Activated CD4-positive, alpha-beta T cell treated with anti-CD3 and anti-CD28 coated beads, Interleukin-10, Interleukin-2, amounts not matched to agents 100 ng/mL and 50 ng/mL, durations not matched to agents 16 hours and 8 hours (primary cell): ENCODE data around the gene SPIN2B.
A peak's percentile ranks its signal among the peaks of the same experiment; 100 is the strongest.
"Not testable (repeated sequence)": the region's sequence is repeated elsewhere in the genome, so short reads cannot be mapped to it uniquely, and the experiment has no call there.

Experiments used
- DNase-seq: peaks from one replicate; pipeline ENCODE4 v3.0.0-alpha.2; 2020

SPIN2B gene

GRCh38 chrX:57121162-57121755 is at the start of gene SPIN2B:
Gene SPIN2B, minus strand, starts transcription at chrX:57121548.
- DNase-seq = peak; percentile 88

- DNase-seq = peak; percentile 4
Observed at GRCh38 chrX:57156397-57157049, 35.2 kb upstream of the SPIN2B start.

- DNase-seq = no peak
Observed at GRCh38 chrX:57155171-57155570, 33.8 kb upstream of the SPIN2B start.

GRCh38 chrX:57152222-57152621 is 30.9 kb upstream of the SPIN2B start:
- DNase-seq = not testable (repeated sequence)

DNA sequence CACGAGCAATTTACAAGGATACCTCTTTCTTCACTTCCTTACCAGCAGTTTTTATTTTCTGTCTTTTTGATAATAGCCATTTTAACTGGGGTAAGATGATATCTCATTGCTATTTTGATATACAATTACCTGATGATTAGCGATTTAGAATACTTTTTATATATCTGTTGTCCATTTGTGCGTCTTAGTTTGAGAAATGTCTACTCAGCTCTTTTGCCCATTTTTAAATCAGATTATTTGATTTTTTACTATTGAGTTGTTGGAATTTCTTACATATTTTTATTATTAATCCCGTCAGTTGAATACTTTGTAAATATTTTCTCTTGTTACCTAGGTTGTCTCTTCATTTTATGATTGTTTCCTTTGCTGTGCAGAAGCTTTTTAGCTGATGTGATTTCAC is 17.3 kb upstream of the SPIN2B start:
- DNase-seq = no peak

GRCh38 chrX:57137501-57137900 is 16.2 kb upstream of the SPIN2B start:
- DNase-seq = no peak

DNA sequence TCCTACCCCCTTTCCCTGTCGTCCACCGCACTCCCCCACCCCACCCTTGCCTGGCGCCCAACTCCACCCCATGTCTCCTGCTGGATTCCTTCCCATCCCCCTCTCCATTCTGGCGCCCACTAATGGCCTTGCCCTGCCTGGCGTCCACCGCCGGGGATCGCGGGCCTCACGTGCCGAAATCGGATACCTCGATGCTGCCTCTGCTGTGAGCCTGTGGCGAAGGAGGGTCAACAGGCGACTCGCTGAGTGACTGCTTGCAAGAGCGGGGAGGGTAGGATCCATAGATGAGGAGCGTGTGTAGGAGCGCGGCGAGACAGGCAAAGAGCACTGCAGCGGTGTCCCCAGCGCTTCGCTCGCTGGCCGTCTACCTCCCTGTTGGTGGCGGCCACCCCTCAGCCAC is 15.7 kb upstream of the SPIN2B start, which contains the start of gene SPIN2A:
Gene SPIN2A (minus strand): TSS at position 325 of the 400 bp plus-strand sequence. CDS start 800 bp downstream, outside the sequence.
- DNase-seq = not testable (repeated sequence)

GRCh38 chrX:57136589-57136988 is 15.2 kb upstream of the SPIN2B start:
- not testable (repeated sequence) for DNase-seq

DNA sequence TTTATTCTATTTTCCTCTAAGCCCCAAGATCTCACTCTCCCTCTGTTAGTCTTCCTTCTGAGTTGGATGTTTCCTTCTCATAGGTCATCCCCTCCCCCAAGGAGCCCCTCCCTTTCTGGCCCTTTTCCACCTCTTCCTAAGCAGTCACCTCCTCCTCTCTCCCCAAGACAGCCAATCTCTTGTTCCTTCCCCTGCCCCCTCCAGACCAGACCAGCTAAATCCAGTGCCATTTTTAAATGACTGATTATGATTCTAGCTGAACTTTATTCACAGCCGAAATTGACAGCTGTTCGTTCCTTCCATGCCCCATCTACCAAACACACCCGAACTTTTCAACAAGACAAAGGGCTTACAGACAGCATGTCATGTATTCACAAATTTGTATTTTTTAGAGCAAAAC is 13.9 kb upstream of the SPIN2B start:
- no peak for DNase-seq

DNA sequence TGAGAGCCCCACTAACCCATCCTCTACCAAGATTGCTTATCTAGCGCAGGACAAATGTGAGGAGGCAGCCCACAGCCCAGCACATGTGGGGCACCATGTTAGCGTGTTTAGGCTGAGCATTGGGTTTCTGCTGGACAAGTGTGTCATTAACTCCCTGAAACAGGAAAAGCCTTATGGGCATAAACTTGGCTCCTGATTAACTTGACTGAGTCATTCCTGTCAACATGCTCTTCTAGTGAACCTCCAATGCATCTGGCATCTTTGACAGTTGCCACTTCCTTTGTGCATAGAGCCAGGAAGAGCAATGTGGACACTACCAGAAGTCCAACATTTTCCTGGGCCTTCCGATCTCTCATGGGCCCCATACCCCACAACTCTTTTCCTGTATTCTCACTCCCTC is 13.4 kb upstream of the SPIN2B start:
- DNase-seq = no peak

DNA sequence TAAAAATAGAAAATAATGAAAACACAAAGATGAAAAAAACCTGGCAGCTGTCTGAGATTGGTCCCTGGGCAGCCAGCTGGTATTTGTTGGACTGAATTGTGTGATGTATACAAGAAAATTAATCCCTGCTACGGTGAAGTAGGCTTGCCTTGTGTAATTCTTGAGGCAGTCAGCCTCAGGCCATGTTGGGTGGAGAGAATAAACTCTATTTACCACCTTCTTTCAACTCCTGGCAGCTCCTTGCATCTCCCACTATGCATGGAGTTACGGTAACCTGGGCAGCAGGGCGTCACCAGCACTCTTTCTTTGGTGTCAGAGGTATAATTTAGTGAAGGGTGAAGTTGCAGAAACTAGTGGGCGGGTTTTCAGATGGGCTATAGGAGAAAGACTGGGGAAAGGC is 12.4 kb upstream of the SPIN2B start:
- no peak for DNase-seq

GRCh38 chrX:57133284-57133683 is 11.9 kb upstream of the SPIN2B start:
- not testable (repeated sequence) for DNase-seq

DNA sequence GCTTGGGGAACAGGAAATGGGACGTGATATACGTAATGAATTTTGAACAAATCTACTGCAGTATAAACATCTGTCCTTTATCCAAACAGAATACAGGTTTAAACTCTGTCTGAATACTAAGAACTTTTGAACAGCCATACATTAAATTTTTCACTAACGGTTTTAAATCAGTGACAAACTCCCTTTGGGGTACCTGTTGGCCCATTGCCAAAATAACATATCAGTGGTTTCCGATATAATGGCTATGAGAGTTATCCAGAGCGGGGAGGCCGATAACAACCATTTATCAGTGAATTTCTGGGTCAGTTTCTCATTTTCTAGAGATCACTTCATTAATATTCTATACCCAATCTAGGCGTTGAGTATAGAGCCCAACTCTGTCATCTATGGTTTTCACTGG is 10.7 kb upstream of the SPIN2B start:
- no peak for DNase-seq

DNA sequence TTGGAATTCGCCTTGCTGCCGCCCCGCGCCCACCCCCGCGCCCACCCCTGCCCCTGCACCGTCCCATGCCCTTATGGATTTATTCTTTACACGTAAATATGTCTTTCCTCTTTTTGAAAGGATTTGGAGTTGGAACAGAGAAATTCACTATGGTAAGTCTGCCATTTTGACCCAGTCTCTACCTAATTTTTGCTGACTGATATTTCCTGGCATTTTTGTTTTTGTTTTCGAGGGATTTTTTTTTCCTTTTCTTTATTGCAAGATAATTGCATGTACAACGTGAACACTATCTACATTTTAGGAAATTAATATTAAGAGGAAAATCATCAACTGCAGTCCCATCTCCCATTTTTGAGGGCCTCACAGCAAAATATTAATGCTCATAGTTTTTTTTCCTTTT is 468 bp upstream of the SPIN2B start:
- no peak for DNase-seq

GRCh38 chrX:57120619-57121161 is 658 bp downstream of the SPIN2B start:
- not testable (repeated sequence) for DNase-seq

- DNase-seq = no peak
Observed at GRCh38 chrX:57119416-57119815, 1.9 kb downstream of the SPIN2B start.

DNA sequence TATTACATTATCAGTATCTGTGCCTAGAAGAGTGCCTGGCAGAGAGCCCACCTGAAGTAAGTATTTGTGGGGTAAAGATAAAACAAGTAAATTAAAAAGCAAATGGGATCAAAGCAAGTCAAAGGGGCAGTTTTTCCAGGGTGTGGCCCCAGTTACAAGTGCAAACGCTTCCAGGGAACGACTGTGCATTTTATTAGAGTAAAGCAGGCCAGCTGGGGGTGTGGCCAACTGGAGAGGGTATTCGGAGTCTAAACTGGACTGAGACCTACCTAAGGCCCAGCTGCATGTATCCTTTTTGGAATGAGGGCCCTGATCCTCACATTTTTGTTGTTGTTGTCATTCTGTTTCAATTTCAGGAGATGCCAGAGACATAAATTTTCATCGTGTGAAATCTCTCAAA is 3.8 kb downstream of the SPIN2B start:
- DNase-seq = not testable (repeated sequence)

GRCh38 chrX:57104921-57105398 is 16.4 kb downstream of the SPIN2B start:
- DNase-seq = no peak

- DNase-seq = no peak
Observed at GRCh38 chrX:57104406-57104805, 16.9 kb downstream of the SPIN2B start.

- DNase-seq = no peak
Observed at GRCh38 chrX:57103489-57103888, 17.9 kb downstream of the SPIN2B start.

- peak; percentile 4 for DNase-seq
Observed at GRCh38 chrX:57102918-57103317, 18.4 kb downstream of the SPIN2B start.

- peak; percentile 2 for DNase-seq
Observed at GRCh38 chrX:57083143-57083542, 38.2 kb downstream of the SPIN2B start.

DNA sequence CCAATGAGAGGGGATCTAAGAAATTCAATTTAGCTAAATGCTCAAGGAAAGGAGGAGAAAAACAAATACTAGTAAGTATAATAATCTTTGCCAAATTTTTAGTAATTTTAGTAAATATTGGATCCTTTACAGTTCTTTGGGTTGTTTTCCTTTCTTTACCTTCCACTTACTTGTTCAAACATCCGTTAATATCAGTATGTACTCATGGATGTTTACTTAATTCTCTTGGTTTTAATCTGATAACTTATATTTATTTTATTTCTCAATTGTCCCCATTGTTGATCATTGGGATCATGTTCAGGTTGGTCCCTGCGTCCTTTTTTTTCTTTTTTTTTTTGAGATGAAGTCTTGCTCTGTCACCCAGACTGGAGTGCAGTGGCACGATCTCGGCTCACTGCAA is 46.9 kb downstream of the SPIN2B start:
- no peak for DNase-seq
